Peyer's patch (tissue), 4 donors: ENCODE results near the gene HEYL. TPM values are rescaled to one million over a fixed set of nuclear protein-coding genes. Genes with fewer than 3 reads are reported as not detected.
A peak's percentile ranks its signal among the peaks of the same experiment; 100 is the strongest.

Experiments
- DNase-seq, 3 donors: peaks; one replicate each; pipeline ENCODE4 v3.0.0-alpha.2; 2017 to 2019
- H3K27ac ChIP-seq, 4 donors: fragments of 200-600 bp; sonication (generic); one replicate each; pipeline ENCODE4 v1.5.1; 2016 to 2019
- H3K27me3 ChIP-seq, 2 donors: fragments of 200-600 bp; sonication (generic); one replicate each; pipeline ENCODE4 v1.5.1; 2019
- H3K36me3 ChIP-seq, 3 donors: fragments of 200-600 bp; sonication (generic); one replicate each; pipeline ENCODE4 v1.5.1; 2016 to 2019
- H3K4me1 ChIP-seq, 4 donors: fragments of 200-600 bp; sonication (generic); one replicate each; pipeline ENCODE4 v1.5.1; 2016 to 2019
- H3K4me3 ChIP-seq, 4 donors: fragments of 200-600 bp; sonication (generic); 1 replicate in 3 of 4; 2 replicates in 1 of 4; pipeline ENCODE4 v1.5.1; 2016 to 2019; ENCODE audit warnings: mild to moderate bottlenecking in 1 of 4
- H3K9me3 ChIP-seq, 4 donors: fragments of 200-600 bp; sonication (generic); one replicate each; pipeline ENCODE4 v1.5.1; 2016 to 2019; ENCODE audit warnings: mild to moderate bottlenecking in 1 of 4
- CTCF ChIP-seq, 6 experiments: fragments of 450-650 bp in 4 of 6; fragments of 200-600 bp in 2 of 6; sonication (generic) in 1 of 6; IDR thresholded peaks; one replicate each; pipeline ENCODE4 v1.5.1; 2017 to 2019; ENCODE audit warnings: antibody characterized with exemption in 6 of 6, mild to moderate bottlenecking in 3 of 6, moderate library complexity in 1 of 6
- POLR2A ChIP-seq, 2 donors: fragments of 450-650 bp; IDR thresholded peaks; one replicate each; pipeline ENCODE4 v1.5.1; 2017; ENCODE audit warnings: antibody characterized with exemption in 2 of 2, mild to moderate bottlenecking in 2 of 2, moderate library complexity in 2 of 2
- total RNA-seq, 4 donors: library from RNA; depleted of rRNA; stranded (reverse); fragments of >200 nt; gene quantifications; one replicate each; pipeline ENCODE4 v1.1.0, GENCODE V29; 2016

HEYL gene
- total RNA-seq, 4 donors from 2014 or later, result 0.95 to 5.8 (median 1.5) TPM; not detected in 1

- Histone ChIP-seq H3K27me3 (no peaks in the 10 kb centered on the region), H3K4me1 (peaks cover 0 to 8% (median 0%) of the 10 kb centered on the region in 4 donors), H3K4me3 (peak overlapping the region in 1 of 4 donors; percentile 9), H3K36me3 (no peaks in the 10 kb centered on the region), H3K9me3 (no peaks in the 10 kb centered on the region), H3K27ac (peak overlapping the region in 1 of 4 donors; percentile 31)
- TF ChIP-seq CTCF (IDR thresholded peaks at IDR 0.05), result no peak
- TF ChIP-seq POLR2A (IDR thresholded peaks at IDR 0.05), result no peak
- DNase-seq, result peak in 1 of 3 donors; percentile 52
Measured at GRCh38 chr1:39632682-39633417, 6.6 kb downstream of the HEYL start.

- Histone ChIP-seq H3K27me3 (no peaks in the 10 kb centered on the region), H3K4me3 (no peak overlapping the region), H3K9me3 (no peaks in the 10 kb centered on the region)
Measured at GRCh38 chr1:39632323-39632681, 7.1 kb downstream of the HEYL start.

GRCh38 chr1:39631361-39632322 lies 7.8 kb downstream of the HEYL start:
- TF ChIP-seq POLR2A (IDR thresholded peaks at IDR 0.05) (no peak), CTCF (IDR thresholded peaks at IDR 0.05) (no peak)
- Histone ChIP-seq H3K36me3 (no peaks in the 10 kb centered on the region), H3K9me3 (no peaks in the 10 kb centered on the region), H3K27me3 (no peaks in the 10 kb centered on the region), H3K4me1 (peaks cover 0 to 8% (median 0%) of the 10 kb centered on the region in 4 donors), H3K4me3 (no peak overlapping the region), H3K27ac (peak overlapping the region in 1 of 4 donors; percentile 1)
- DNase-seq, result no peak

More at GRCh38 chr1:39632323-39632681, 7.1 kb downstream of the HEYL start:
- Histone ChIP-seq H3K27ac (no peak overlapping the region), H3K4me1 (peaks cover 0 to 8% (median 0%) of the 10 kb centered on the region in 4 donors), H3K36me3 (no peaks in the 10 kb centered on the region)
- TF ChIP-seq CTCF (IDR thresholded peaks at IDR 0.05) (no peak), POLR2A (IDR thresholded peaks at IDR 0.05) (no peak)
- no peak for DNase-seq

- no peaks in the 10 kb centered on the region for H3K27me3 ChIP-seq
- no peaks in the 10 kb centered on the region for H3K36me3 ChIP-seq
- no peaks in the 10 kb centered on the region for H3K9me3 ChIP-seq
- H3K27ac ChIP-seq, result no peak overlapping the region
- H3K4me1 ChIP-seq, result peaks cover 0 to 8% (median 0%) of the 10 kb centered on the region in 4 donors
- TF ChIP-seq CTCF (IDR thresholded peaks at IDR 0.05), result no peak
- no peak for TF ChIP-seq POLR2A (IDR thresholded peaks at IDR 0.05)
- DNase-seq, result no peak
- no peak overlapping the region for H3K4me3 ChIP-seq
Measured at GRCh38 chr1:39628807-39629350, 10.6 kb downstream of the HEYL start.

GRCh38 chr1:39626646-39627045 lies 12.8 kb downstream of the HEYL start:
- Histone ChIP-seq H3K9me3 (no peaks in the 10 kb centered on the region), H3K27ac (peak overlapping the region in 2 of 4 donors; percentile 13 to 45), H3K4me3 (no peak overlapping the region), H3K36me3 (no peaks in the 10 kb centered on the region), H3K4me1 (no peaks in the 10 kb centered on the region), H3K27me3 (no peaks in the 10 kb centered on the region)
- TF ChIP-seq POLR2A (IDR thresholded peaks at IDR 0.05) (no peak), CTCF (IDR thresholded peaks at IDR 0.05) (no peak)
- no peak for DNase-seq
